HG02610 (cell line): Measurements from ENCODE around the gene ARHGEF10L.

Source experiments
- ATAC-seq: cut with Tn5 transposase; IDR thresholded peaks from one replicate; pipeline ENCODE4 v1.9.1; 2021; ENCODE audit warnings: mild to moderate bottlenecking, moderate library complexity; ENCODE audit not compliant: unreplicated experiment

The ARHGEF10L gene

GRCh38 chr1:17670587-17671313, 131.3 kb downstream of the ARHGEF10L start:
- no peak for ATAC-seq

- ATAC-seq: no peak
These were observed 131.8 kb downstream of the ARHGEF10L start for GRCh38 chr1:17671314-17671705.

- no peak for ATAC-seq
These were observed 132.2 kb downstream of the ARHGEF10L start for GRCh38 chr1:17671741-17672140.

GRCh38 chr1:17672226-17672625, 132.7 kb downstream of the ARHGEF10L start:
- ATAC-seq: no peak

- no peak for ATAC-seq
These were observed 134.0 kb downstream of the ARHGEF10L start for GRCh38 chr1:17673329-17674072.

- no peak for ATAC-seq
These were observed 135.4 kb downstream of the ARHGEF10L start for GRCh38 chr1:17674726-17675500.

- no peak for ATAC-seq
These were observed 136.2 kb downstream of the ARHGEF10L start for GRCh38 chr1:17675744-17676143.

- no peak for ATAC-seq
These were observed 137.0 kb downstream of the ARHGEF10L start for GRCh38 chr1:17676387-17677060.

GRCh38 chr1:17678011-17678410, 138.5 kb downstream of the ARHGEF10L start:
- no peak for ATAC-seq

- no peak for ATAC-seq
These were observed 140.4 kb downstream of the ARHGEF10L start for GRCh38 chr1:17679856-17680255.

GRCh38 chr1:17680308-17680707, 140.8 kb downstream of the ARHGEF10L start:
- ATAC-seq: no peak

GRCh38 chr1:17682400-17682799, 142.9 kb downstream of the ARHGEF10L start:
- no peak for ATAC-seq

- no peak for ATAC-seq
These were observed 144.1 kb downstream of the ARHGEF10L start for GRCh38 chr1:17683598-17683997.

- no peak for ATAC-seq
These were observed 145.3 kb downstream of the ARHGEF10L start for GRCh38 chr1:17684810-17685209.

GRCh38 chr1:17686258-17686657, 146.8 kb downstream of the ARHGEF10L start:
- no peak for ATAC-seq

GRCh38 chr1:17687145-17687544, 147.6 kb downstream of the ARHGEF10L start:
- ATAC-seq: no peak

GRCh38 chr1:17688217-17688810, 148.8 kb downstream of the ARHGEF10L start:
- no peak for ATAC-seq

- ATAC-seq: no peak
These were observed 149.5 kb downstream of the ARHGEF10L start for GRCh38 chr1:17689011-17689410.

- no peak for ATAC-seq
These were observed 151.6 kb downstream of the ARHGEF10L start for GRCh38 chr1:17690906-17691634.

- ATAC-seq: no peak
These were observed 153.1 kb downstream of the ARHGEF10L start for GRCh38 chr1:17692645-17693044.
